GM12873 (cell line): Measurements from ENCODE around the gene PPM1E.

Source experiments
- CTCF ChIP-seq: IDR thresholded peaks from 2 replicates; pipeline ENCODE4 v1.5.1; 2012; ENCODE audit warnings: low read depth, mild to moderate bottlenecking, moderate library complexity, low read length, control low read depth; ENCODE audit not compliant: insufficient read depth; ENCODE audit errors: missing control alignments

PPM1E gene

GRCh38 chr17:59010026-59010425, 254.4 kb downstream of the PPM1E start:
- TF ChIP-seq CTCF = no peak

DNA sequence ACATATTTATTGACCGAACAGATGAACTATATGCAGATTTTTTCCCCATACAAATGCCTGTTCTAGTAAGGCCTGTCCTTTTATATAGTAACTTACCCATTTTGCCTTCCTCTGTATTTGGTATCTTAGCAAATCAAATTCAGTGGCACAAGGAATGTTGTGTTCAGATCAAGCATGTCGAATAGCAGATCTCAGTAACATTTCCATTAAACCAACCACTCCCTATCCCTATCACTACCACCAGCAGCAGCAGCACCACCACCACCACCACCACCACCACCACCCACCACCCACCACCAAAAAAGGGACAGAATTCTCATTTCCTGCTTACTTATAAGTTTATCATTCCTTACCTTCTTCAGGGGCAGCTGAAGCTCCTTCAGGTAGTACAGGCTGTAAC, 256.3 kb downstream of the PPM1E start:
- no peak for TF ChIP-seq CTCF

- TF ChIP-seq CTCF = no peak
Measured at GRCh38 chr17:59018019-59018418, 262.4 kb downstream of the PPM1E start.

GRCh38 chr17:59024916-59025315, 269.3 kb downstream of the PPM1E start:
- no peak for TF ChIP-seq CTCF

DNA sequence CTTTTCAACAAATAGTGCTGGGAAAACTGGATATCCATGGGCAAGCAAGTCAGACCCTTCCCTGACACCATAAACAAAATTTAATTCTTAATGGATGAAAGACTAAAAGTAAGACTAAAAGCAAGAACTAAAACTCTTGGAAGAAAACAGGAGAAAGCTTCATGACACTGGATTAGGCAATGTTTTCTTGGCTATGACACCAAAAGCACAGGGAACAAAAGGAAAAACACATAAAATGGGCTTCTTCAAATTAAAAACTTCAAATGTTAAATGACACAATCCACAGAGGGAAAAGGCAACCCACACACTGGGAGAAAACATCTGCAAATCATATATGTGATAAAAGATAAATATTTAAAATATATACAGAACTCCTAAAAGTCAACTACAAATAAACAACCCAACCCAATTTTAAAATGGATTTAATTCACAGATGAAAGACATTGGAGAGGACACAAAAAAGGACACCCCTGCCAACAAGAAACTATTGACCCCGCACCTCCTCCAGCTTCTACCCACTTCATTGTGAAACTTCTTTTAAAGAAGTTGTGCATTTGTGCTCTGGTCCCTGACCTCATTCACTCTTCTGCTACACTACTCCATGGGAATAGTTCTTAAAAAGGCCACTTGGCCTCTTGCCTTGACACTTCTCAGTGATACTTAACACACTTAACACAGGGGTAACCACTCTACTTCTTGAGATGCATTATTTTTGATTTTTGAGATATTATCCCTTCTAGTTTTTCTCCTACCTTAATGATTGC, 270.7 kb downstream of the PPM1E start:
- TF ChIP-seq CTCF = no peak

DNA sequence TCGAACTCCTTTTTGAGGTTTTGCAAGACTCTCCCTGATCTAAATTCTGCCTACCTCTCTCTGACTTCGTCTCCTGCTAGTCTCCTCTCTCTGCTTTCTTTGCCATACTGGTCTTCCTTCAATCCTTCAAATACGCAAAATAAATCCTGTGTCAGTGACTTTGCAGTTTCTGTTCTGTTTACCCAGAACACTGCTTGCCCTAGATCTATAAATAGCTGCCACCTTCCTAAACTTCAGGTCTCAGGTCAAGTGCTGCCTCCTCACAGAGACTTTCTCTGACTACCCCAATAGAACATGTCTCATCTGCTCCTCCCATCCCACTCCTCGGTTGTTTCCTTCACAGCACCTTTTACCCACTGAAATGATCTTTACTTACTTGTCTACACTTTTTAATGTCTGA, 272.1 kb downstream of the PPM1E start:
- TF ChIP-seq CTCF = no peak

DNA sequence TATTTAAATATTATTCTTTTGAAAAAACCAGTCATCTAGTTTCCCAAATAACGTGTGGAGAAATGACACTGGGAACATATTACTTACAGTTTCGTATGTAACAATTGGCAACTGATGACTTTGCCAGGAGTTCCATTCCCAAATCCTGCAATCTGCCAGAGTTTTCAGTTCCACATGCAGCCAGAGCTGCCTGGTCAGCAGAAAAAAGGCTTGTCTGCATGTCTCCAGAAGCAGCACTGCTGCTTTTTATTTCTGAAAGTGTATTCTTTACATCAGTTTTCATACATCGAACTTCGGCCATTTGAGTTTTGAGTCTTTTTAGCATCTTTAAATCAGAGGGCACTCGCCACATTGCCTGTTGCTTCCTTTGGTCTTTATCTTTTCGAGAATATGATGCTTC, 272.7 kb downstream of the PPM1E start:
- no peak for TF ChIP-seq CTCF
